ENCODE results near the gene ZNF407. TPM values are rescaled to one million over a fixed set of nuclear protein-coding genes. Genes with fewer than 3 reads are reported as not detected.

Gene ZNF407
- total and polyA plus RNA-seq, 4 donors = 2.8 to 34.9 (median 9.5) TPM

GRCh38 chr18:74916773-74917393 lies 319.2 kb downstream of the ZNF407 start:
- H3K9ac ChIP-seq (ENCODE audit: insufficient read depth in 1 of 2, low read length in 2 of 2) = no peak overlapping the region
- 47 to 51% methylated on average over 5 of the region's 5 CpGs for WGBS, 2 donors
- H3K27me3 ChIP-seq (ENCODE audit: control insufficient read depth in 3 of 3, insufficient read depth in 3 of 3, low read length in 2 of 3) = no peaks in the 10 kb centered on the region
- H3K4me1 ChIP-seq (ENCODE audit: control insufficient read depth in 5 of 5, insufficient read depth in 5 of 5, low read length in 5 of 5) = peaks cover 0 to 1% (median 0%) of the 10 kb centered on the region in 5 donors
- TF ChIP-seq CTCF (IDR thresholded peaks at IDR 0.05; ENCODE audit: control extremely low read depth, extremely low read depth) = no peak
- ATAC-seq (ENCODE audit: insufficient read depth, low FRiP score) = no peak
- no peak overlapping the region for H3K4me3 ChIP-seq
- peaks cover 0 to 3% (median 0%) of the 10 kb centered on the region in 4 donors for H3K9me3 ChIP-seq (ENCODE audit: control insufficient read depth in 4 of 4, insufficient read depth in 3 of 4, low read length in 3 of 4)
- H3K36me3 ChIP-seq (ENCODE audit: control insufficient read depth in 4 of 4, insufficient read depth in 4 of 4, low read length in 4 of 4) = peaks cover 0 to 10% (median 0%) of the 10 kb centered on the region in 4 donors
- DNase-seq = no peak
- no peak overlapping the region for H3K27ac ChIP-seq (ENCODE audit: low read depth in 1 of 2, low read length in 1 of 2)

- H3K4me1 ChIP-seq (ENCODE audit: control insufficient read depth in 5 of 5, insufficient read depth in 5 of 5, low read length in 5 of 5) = peaks cover 0 to 1% (median 0%) of the 10 kb centered on the region in 5 donors
- no peak for DNase-seq
- no peak overlapping the region for H3K27ac ChIP-seq (ENCODE audit: low read depth in 1 of 2, low read length in 1 of 2)
- no peak for ATAC-seq (ENCODE audit: insufficient read depth, low FRiP score)
- no peak overlapping the region for H3K4me3 ChIP-seq
- H3K9me3 ChIP-seq (ENCODE audit: control insufficient read depth in 4 of 4, insufficient read depth in 3 of 4, low read length in 3 of 4) = peaks cover 0 to 3% (median 0%) of the 10 kb centered on the region in 4 donors
- H3K9ac ChIP-seq (ENCODE audit: insufficient read depth in 1 of 2, low read length in 2 of 2) = no peak overlapping the region
- TF ChIP-seq CTCF (IDR thresholded peaks at IDR 0.05; ENCODE audit: control extremely low read depth, extremely low read depth) = no peak
- peaks cover 0 to 12% (median under 1%) of the 10 kb centered on the region in 4 donors for H3K36me3 ChIP-seq (ENCODE audit: control insufficient read depth in 4 of 4, insufficient read depth in 4 of 4, low read length in 4 of 4)
- no peaks in the 10 kb centered on the region for H3K27me3 ChIP-seq (ENCODE audit: control insufficient read depth in 3 of 3, insufficient read depth in 3 of 3, low read length in 2 of 3)
- WGBS, 2 donors = 85 to 88% methylated on average over 3 of the region's 3 CpGs
Measured at GRCh38 chr18:74918276-74918790, 320.7 kb downstream of the ZNF407 start.

GRCh38 chr18:74921057-74921820 lies 323.6 kb downstream of the ZNF407 start:
- H3K9ac ChIP-seq (ENCODE audit: insufficient read depth in 1 of 2, low read length in 2 of 2) = no peak overlapping the region
- H3K27me3 ChIP-seq (ENCODE audit: control insufficient read depth in 3 of 3, insufficient read depth in 3 of 3, low read length in 2 of 3) = no peaks in the 10 kb centered on the region
- ATAC-seq (ENCODE audit: insufficient read depth, low FRiP score) (no peak), DNase-seq (no peak)
- H3K9me3 ChIP-seq (ENCODE audit: control insufficient read depth in 4 of 4, insufficient read depth in 3 of 4, low read length in 3 of 4) = peaks cover 0 to 2% (median 0%) of the 10 kb centered on the region in 4 donors
- H3K36me3 ChIP-seq (ENCODE audit: control insufficient read depth in 4 of 4, insufficient read depth in 4 of 4, low read length in 4 of 4) = peaks cover 0 to 15% (median under 1%) of the 10 kb centered on the region in 4 donors
- no peak for TF ChIP-seq CTCF (IDR thresholded peaks at IDR 0.05; ENCODE audit: control extremely low read depth, extremely low read depth)
- 95 to 96% methylated on average over 13 of the region's 13 CpGs for WGBS, 2 donors
- H3K4me1 ChIP-seq (ENCODE audit: control insufficient read depth in 5 of 5, insufficient read depth in 5 of 5, low read length in 5 of 5) = peaks cover 0 to 1% (median 0%) of the 10 kb centered on the region in 5 donors
- H3K27ac ChIP-seq (ENCODE audit: low read depth in 1 of 2, low read length in 1 of 2) = no peak overlapping the region
- no peak overlapping the region for H3K4me3 ChIP-seq
